GM12878 (cell line): Measurements from ENCODE around the gene HSPB8. TPM values are rescaled to one million over a fixed set of nuclear protein-coding genes. Genes with fewer than 3 reads are reported as not detected.

Experiments
- ATAC-seq: fragments of 200-7000 bp; cut with Tn5 transposase; 3 replicates; pipeline ENCODE4 v1.9.1; 2020; ENCODE audit warnings: mild to moderate bottlenecking, moderate library complexity
- BruUV-seq: library from RNA; stranded (reverse); fragments of 400-500 nt; replicated peaks from 2 replicates; lab custom pipeline; 2021; lab: Mats Ljungman, UMichigan
- CTCF ChIA-PET: fragments of 300-600 bp; sonication (Branson Sonifier 250); formaldehyde crosslinking; extraction: SDS; loops from one replicate; lab custom pipeline; 2021; ENCODE audit warnings: inconsistent platforms; lab: Yijun Ruan, JAX
- POLR2A ChIA-PET: fragments of 350-600 bp; formaldehyde crosslinking; extraction: SDS; loops from one replicate; lab custom pipeline; 2021; ENCODE audit warnings: inconsistent platforms; lab: Charles Lee
- RAD21 ChIA-PET: fragments of 300-600 bp; sonication (Branson Sonifier 250); formaldehyde crosslinking; loops from one replicate; lab custom pipeline; 2023; ENCODE audit warnings: antibody characterized with exemption; ENCODE audit not compliant: unreplicated experiment; lab: Charles Lee
- SMC1A ChIA-PET: fragments of 300-600 bp; sonication (Branson Sonifier 250); formaldehyde crosslinking; loops from one replicate; lab custom pipeline; 2023; ENCODE audit not compliant: unreplicated experiment, uncharacterized antibody; lab: Charles Lee
- DNase-seq: peaks from one replicate; pipeline ENCODE4 v3.0.0-alpha.2; 2011; ENCODE audit warnings: low read depth, low spot score
- FAIRE-seq: peaks from 3 replicates; lab custom pipeline; 2011; peaks lifted over from hg19 to GRCh38; lab: Jason Lieb, UNC
- H2AFZ ChIP-seq: 2 replicates; pipeline ENCODE4 v1.6.0; 2011; ENCODE audit warnings: low read depth, low read length, control low read depth; ENCODE audit not compliant: control insufficient read depth
- H3K27ac ChIP-seq: 2 replicates; pipeline ENCODE4 v1.5.1; 2011; ENCODE audit warnings: control low read depth; ENCODE audit not compliant: control insufficient read depth, insufficient read depth
- H3K27me3 ChIP-seq, 2 experiments: replicated peaks in 1 of 2; 2 replicates each; pipeline versions ENCODE4 v1.6.0 to v1.6.1; 2011; ENCODE audit warnings: low read length in 1 of 2; ENCODE audit not compliant: control insufficient read depth in 2 of 2, insufficient read depth in 2 of 2
- H3K36me3 ChIP-seq, 2 experiments: 2 replicates each; pipeline ENCODE4 v1.5.1; 2011; ENCODE audit warnings: low read length in 1 of 2; ENCODE audit not compliant: control insufficient read depth in 2 of 2, insufficient read depth in 2 of 2
- H3K4me1 ChIP-seq: 2 replicates; pipeline ENCODE4 v1.6.1; 2011; ENCODE audit warnings: mild to moderate bottlenecking, low read length, moderate library complexity, mixed read lengths; ENCODE audit not compliant: control insufficient read depth, insufficient read depth
- H3K4me2 ChIP-seq: 2 replicates; pipeline ENCODE4 v1.6.0; 2011; ENCODE audit warnings: control low read depth; ENCODE audit not compliant: control insufficient read depth, insufficient read depth
- H3K4me3 ChIP-seq: fragments of 200-600 bp; sonication (generic); 2 replicates; pipeline ENCODE4 v1.5.1; 2016
- H3K79me2 ChIP-seq: 2 replicates; pipeline ENCODE4 v1.6.0; 2011; ENCODE audit warnings: low read length; ENCODE audit not compliant: control insufficient read depth, insufficient read depth
- H3K9ac ChIP-seq: 2 replicates; pipeline ENCODE4 v1.8.0; 2011; ENCODE audit warnings: low read length, control low read depth, mixed read lengths; ENCODE audit not compliant: control insufficient read depth, insufficient read depth
- H3K9me3 ChIP-seq: replicated peaks from 3 replicates; pipeline ENCODE4 v1.5.1; 2011; ENCODE audit warnings: mild to moderate bottlenecking, low read length; ENCODE audit not compliant: control insufficient read depth, insufficient read depth
- H4K20me1 ChIP-seq: 2 replicates; pipeline ENCODE4 v1.6.0; 2011; ENCODE audit not compliant: control insufficient read depth, insufficient read depth
- NR2F1 ChIP-seq: fragments of 450-650 bp; conservative IDR thresholded peaks from 2 replicates; pipeline ENCODE4 v1.6.1; 2017; ENCODE audit warnings: mild to moderate bottlenecking
- SRF ChIP-seq, 2 experiments: IDR thresholded peaks; 2 replicates each; pipeline ENCODE4 v1.6.1; 2011; ENCODE audit warnings: low read depth in 2 of 2, low read length in 2 of 2, mild to moderate bottlenecking in 1 of 2, moderate library complexity in 1 of 2
- WGBS: methylation state at CpG from one replicate; pipeline ENCODE4 v1.1.6; 2016; ENCODE audit warnings: low lambda C conversion rate; ENCODE audit not compliant: insufficient replicate concordance, insufficient coverage; ENCODE audit errors: missing lambda C conversion rate; 5-methylcytosine and 5-hydroxymethylcytosine counted together
- in situ Hi-C: fragments of 300-500 bp; cut with MboI; formaldehyde crosslinking; loops from 9 replicates; pipeline ENCODE4 v1.14.3; 2018; ENCODE audit warnings: mixed read lengths
- intact Hi-C: fragments of 100-400 bp; cut with micrococcal nuclease; formaldehyde crosslinking; loops from one replicate; pipeline ENCODE4 v1.14.2; 2022; ENCODE audit not compliant: unreplicated experiment
- polyA plus RNA-seq, 11 experiments: library from polyadenylated mRNA; depleted of rRNA in 4 of 11; unstranded in 6 of 11; stranded (reverse) in 5 of 11; fragments of >200 nt; fragmentation: Nextera tagmentation in 4 of 11; fragmentation: Illumina TruSeq in 1 of 11; extraction: Ambion mirVana in 4 of 11; extraction: Trizol in 1 of 11; gene quantifications; 1 replicate in 1 of 11; 2 replicates in 10 of 11; pipeline versions ENCODE4 v1.2.1 to v1.2.3, GENCODE V29; 2011 to 2016; ENCODE audit warnings: inconsistent platforms in 2 of 11, missing spikeins in 2 of 11, low read depth in 1 of 11
- total RNA-seq, 4 experiments: library from RNA; depleted of rRNA in 3 of 4; stranded (reverse); fragments of >200 nt in 3 of 4; fragmentation: Illumina TruSeq in 1 of 4; extraction: Trizol in 1 of 4; gene quantifications; 2 replicates each; pipeline versions ENCODE4 v1.2.1 to v1.2.3, GENCODE V29; 2013 to 2021
- TF ChIP-seq, protein P1 (sequence below): fragments of 450-650 bp; formaldehyde crosslinking; IDR thresholded peaks from 2 replicates; pipeline ENCODE4 v1.5.0; 2022; ENCODE audit warnings: mild to moderate bottlenecking, missing genetic modification characterization

Gene HSPB8
- total and polyA plus RNA-seq, 10 of the 15 experiments (the other 5 are each of a cell fraction or from before 2014, with no cell fraction given), result 0.10 TPM; not detected in 9

DNA sequence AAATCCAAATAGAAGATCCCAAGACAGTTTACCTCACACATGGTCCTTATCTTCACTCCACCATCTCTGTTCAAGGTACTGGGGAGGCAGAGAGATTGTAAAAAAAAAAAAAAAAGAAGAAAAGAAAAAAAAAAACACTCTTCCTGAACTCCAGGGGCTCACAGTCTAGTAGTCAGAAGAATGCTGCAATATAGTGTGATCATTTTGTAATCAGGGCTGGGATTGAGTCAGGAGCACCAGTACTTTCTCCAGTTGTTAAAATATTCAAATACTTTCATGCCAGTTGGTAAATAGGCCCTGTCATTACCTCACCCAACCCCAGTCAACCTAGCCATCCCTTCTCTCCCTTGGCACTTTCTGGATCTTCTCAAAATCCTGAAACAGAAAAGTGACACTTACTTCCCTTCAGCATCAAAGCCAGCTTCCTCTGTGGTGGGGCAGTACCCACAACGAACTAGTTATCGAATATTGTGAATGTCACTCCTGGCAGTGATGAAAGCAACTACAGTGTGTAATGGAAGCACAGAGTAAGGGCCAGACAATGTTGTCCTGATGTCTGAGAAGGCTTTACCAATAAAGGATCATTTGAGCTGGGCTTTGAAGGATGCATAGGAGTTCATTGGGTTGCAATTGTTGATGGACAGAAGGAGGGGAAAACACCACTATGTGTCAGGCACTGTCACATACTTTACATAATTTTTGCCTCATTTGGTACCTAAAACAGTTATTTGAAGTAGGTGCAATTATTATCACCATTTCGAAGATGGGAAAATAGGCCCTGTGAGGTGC is 44.3 kb upstream of the HSPB8 start:
- no peak for DNase-seq
- no peak for TF ChIP-seq NR2F1
- TF ChIP-seq, protein P1, sequence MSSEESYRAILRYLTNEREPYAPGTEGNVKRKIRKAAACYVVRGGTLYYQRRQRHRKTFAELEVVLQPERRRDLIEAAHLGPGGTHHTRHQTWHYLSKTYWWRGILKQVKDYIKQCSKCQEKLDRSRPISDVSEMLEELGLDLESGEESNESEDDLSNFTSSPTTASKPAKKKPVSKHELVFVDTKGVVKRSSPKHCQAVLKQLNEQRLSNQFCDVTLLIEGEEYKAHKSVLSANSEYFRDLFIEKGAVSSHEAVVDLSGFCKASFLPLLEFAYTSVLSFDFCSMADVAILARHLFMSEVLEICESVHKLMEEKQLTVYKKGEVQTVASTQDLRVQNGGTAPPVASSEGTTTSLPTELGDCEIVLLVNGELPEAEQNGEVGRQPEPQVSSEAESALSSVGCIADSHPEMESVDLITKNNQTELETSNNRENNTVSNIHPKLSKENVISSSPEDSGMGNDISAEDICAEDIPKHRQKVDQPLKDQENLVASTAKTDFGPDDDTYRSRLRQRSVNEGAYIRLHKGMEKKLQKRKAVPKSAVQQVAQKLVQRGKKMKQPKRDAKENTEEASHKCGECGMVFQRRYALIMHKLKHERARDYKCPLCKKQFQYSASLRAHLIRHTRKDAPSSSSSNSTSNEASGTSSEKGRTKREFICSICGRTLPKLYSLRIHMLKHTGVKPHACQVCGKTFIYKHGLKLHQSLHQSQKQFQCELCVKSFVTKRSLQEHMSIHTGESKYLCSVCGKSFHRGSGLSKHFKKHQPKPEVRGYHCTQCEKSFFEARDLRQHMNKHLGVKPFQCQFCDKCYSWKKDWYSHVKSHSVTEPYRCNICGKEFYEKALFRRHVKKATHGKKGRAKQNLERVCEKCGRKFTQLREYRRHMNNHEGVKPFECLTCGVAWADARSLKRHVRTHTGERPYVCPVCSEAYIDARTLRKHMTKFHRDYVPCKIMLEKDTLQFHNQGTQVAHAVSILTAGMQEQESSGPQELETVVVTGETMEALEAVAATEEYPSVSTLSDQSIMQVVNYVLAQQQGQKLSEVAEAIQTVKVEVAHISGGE (CRISPR knock-in tag), result no peak
- no peak for TF ChIP-seq SRF (IDR thresholded peaks at IDR 0.05; ENCODE audit: low read depth in 2 of 2, low read length in 2 of 2)
- TF ChIP-seq, all 136 proteins: peak for 0
- Histone ChIP-seq H3K4me3 (no peak overlapping the region), H2AFZ (no peak overlapping the region), H3K79me2 (no peaks in the 10 kb centered on the region), H3K36me3 (no peaks in the 10 kb centered on the region), H3K4me2 (no peak overlapping the region), H3K9ac (no peak overlapping the region), H3K27me3 (no peaks in the 10 kb centered on the region), H3K9me3 (no peaks in the 10 kb centered on the region; the same call in 2 of the 3 replicates), H3K27ac (no peak overlapping the region), H3K4me1 (no peaks in the 10 kb centered on the region), H4K20me1 (no peaks in the 10 kb centered on the region)
- ATAC-seq, result no peak
- intact Hi-C loops, result no loop called here
- no peak for FAIRE-seq
- in situ Hi-C loops, result no loop called here
- ChIA-PET CTCF (no interaction called here), POLR2A (no interaction called here), RAD21 (no interaction called here), SMC1A (no interaction called here)
- 26% methylated on average over 3 of the region's 3 CpGs for WGBS
- BruUV-seq, result no TSS peak
